HEK293 (cell line): ENCODE data around the gene GHITM.

Experiments
- CTCF ChIP-seq: fragments of 450-650 bp; formaldehyde crosslinking; IDR thresholded peaks from 2 replicates; pipeline ENCODE4 v1.5.1; 2016; ENCODE audit warnings: missing biosample characterization, missing genetic modification characterization
- PBX3 ChIP-seq: sonication (generic); formaldehyde crosslinking; IDR thresholded peaks from 2 replicates; pipeline ENCODE4 v1.8.1; 2022; ENCODE audit warnings: mild to moderate bottlenecking, moderate library complexity, missing genetic modification reagents
- ZBTB26 ChIP-seq: fragments of 450-650 bp; formaldehyde crosslinking; optimal IDR thresholded peaks from 2 replicates; pipeline ENCODE3; 2016; ENCODE audit warnings: missing biosample characterization, mild to moderate bottlenecking, missing genetic modification characterization
- ZFP69B ChIP-seq: fragments of 450-650 bp; formaldehyde crosslinking; IDR thresholded peaks from 2 replicates; pipeline ENCODE4 v1.5.1; 2016; ENCODE audit warnings: missing biosample characterization, missing genetic modification characterization
- ZNF18 ChIP-seq: fragments of 450-650 bp; formaldehyde crosslinking; IDR thresholded peaks from 2 replicates; pipeline ENCODE4 v1.5.1; 2016; ENCODE audit warnings: missing biosample characterization, missing genetic modification characterization
- ZNF274 ChIP-seq, 2 experiments: fragments of 200-500 bp in 1 of 2; fragments of 450-650 bp in 1 of 2; sonication (Bioruptor generic) in 1 of 2; formaldehyde crosslinking in 1 of 2; IDR thresholded peaks; 2 replicates each; pipeline versions ENCODE4 v1.5.1 to v1.6.1; 2014 to 2016; ENCODE audit warnings: borderline replicate concordance in 1 of 2, inconsistent platforms in 1 of 2, low read length in 1 of 2, missing biosample characterization in 1 of 2, missing genetic modification characterization in 1 of 2
- ZNF398 ChIP-seq: fragments of 450-650 bp; formaldehyde crosslinking; IDR thresholded peaks from 2 replicates; pipeline ENCODE4 v1.5.1; 2017; ENCODE audit warnings: missing biosample characterization, missing genetic modification characterization
- ZNF571 ChIP-seq: fragments of 450-650 bp; formaldehyde crosslinking; IDR thresholded peaks from 2 replicates; pipeline ENCODE4 v1.5.0; 2017; ENCODE audit warnings: missing biosample characterization, missing genetic modification characterization
- ZNF660 ChIP-seq: fragments of 450-650 bp; IDR thresholded peaks from 2 replicates; pipeline ENCODE4 v1.5.1; 2018; ENCODE audit warnings: missing biosample characterization, mild to moderate bottlenecking, missing genetic modification characterization
- ZNF707 ChIP-seq: fragments of 450-650 bp; formaldehyde crosslinking; IDR thresholded peaks from 2 replicates; pipeline ENCODE4 v1.5.1; 2016; ENCODE audit warnings: missing biosample characterization, missing genetic modification characterization
- TF ChIP-seq, protein P1 (sequence below): fragments of 450-650 bp; formaldehyde crosslinking; IDR thresholded peaks from 2 replicates; pipeline ENCODE4 v1.5.1; 2016; ENCODE audit warnings: missing biosample characterization, missing genetic modification characterization
- TF ChIP-seq, protein P2 (sequence below): fragments of 450-650 bp; formaldehyde crosslinking; IDR thresholded peaks from 2 replicates; pipeline ENCODE4 v1.5.1; 2016; ENCODE audit warnings: missing biosample characterization, missing genetic modification characterization
- TF ChIP-seq, protein P3 (sequence below): fragments of 450-650 bp; formaldehyde crosslinking; IDR thresholded peaks from 2 replicates; pipeline ENCODE4; 2016; ENCODE audit warnings: missing biosample characterization, missing genetic modification characterization

DNA sequence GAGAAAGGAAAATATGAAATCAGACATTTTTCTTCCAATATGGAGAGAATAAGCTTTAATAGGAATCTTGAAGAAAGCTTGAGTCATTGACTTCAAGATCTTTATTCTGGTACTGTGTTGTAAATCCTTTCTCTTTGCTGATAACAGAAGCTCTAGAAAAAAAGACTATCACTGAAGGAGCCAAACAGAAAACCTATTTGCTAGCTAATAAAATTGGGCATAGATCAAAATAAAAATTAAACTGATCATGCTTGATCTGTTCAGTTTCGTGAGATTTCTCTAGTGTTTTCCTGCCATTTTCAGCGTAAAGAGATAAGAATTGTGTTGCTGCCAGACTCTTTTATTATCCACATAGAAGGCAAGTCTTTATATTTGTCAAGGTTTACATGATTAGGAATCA lies 1.5 kb upstream of the GHITM start:
- TF ChIP-seq, protein P1, sequence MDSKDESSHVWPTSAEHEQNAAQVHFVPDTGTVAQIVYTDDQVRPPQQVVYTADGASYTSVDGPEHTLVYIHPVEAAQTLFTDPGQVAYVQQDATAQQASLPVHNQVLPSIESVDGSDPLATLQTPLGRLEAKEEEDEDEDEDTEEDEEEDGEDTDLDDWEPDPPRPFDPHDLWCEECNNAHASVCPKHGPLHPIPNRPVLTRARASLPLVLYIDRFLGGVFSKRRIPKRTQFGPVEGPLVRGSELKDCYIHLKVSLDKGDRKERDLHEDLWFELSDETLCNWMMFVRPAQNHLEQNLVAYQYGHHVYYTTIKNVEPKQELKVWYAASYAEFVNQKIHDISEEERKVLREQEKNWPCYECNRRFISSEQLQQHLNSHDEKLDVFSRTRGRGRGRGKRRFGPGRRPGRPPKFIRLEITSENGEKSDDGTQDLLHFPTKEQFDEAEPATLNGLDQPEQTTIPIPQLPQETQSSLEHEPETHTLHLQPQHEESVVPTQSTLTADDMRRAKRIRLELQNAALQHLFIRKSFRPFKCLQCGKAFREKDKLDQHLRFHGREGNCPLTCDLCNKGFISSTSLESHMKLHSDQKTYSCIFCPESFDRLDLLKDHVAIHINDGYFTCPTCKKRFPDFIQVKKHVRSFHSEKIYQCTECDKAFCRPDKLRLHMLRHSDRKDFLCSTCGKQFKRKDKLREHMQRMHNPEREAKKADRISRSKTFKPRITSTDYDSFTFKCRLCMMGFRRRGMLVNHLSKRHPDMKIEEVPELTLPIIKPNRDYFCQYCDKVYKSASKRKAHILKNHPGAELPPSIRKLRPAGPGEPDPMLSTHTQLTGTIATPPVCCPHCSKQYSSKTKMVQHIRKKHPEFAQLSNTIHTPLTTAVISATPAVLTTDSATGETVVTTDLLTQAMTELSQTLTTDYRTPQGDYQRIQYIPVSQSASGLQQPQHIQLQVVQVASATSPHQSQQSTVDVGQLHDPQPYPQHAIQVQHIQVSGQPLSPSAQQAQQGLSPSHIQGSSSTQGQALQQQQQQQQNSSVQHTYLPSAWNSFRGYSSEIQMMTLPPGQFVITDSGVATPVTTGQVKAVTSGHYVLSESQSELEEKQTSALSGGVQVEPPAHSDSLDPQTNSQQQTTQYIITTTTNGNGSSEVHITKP = no peak
- TF ChIP-seq ZNF18 (tag by site-specific recombination) = no peak
- no peak for TF ChIP-seq ZFP69B
- TF ChIP-seq, protein P2, sequence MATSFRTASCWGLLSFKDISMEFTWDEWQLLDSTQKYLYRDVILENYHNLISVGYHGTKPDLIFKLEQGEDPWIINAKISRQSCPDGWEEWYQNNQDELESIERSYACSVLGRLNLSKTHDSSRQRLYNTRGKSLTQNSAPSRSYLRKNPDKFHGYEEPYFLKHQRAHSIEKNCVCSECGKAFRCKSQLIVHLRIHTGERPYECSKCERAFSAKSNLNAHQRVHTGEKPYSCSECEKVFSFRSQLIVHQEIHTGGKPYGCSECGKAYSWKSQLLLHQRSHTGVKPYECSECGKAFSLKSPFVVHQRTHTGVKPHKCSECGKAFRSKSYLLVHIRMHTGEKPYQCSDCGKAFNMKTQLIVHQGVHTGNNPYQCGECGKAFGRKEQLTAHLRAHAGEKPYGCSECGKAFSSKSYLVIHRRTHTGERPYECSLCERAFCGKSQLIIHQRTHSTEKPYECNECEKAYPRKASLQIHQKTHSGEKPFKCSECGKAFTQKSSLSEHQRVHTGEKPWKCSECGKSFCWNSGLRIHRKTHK (tag by site-specific recombination) = no peak
- TF ChIP-seq ZNF398 (tag by site-specific recombination) = no peak
- no peak for TF ChIP-seq ZBTB26 (tag by site-specific recombination)
- TF ChIP-seq ZNF274 (IDR thresholded peaks at IDR 0.05; ENCODE audit: low read length) = no peak
- TF ChIP-seq ZNF274 (tag by site-specific recombination; IDR thresholded peaks at IDR 0.05; ENCODE audit: borderline replicate concordance) = no peak
- TF ChIP-seq, protein P3, sequence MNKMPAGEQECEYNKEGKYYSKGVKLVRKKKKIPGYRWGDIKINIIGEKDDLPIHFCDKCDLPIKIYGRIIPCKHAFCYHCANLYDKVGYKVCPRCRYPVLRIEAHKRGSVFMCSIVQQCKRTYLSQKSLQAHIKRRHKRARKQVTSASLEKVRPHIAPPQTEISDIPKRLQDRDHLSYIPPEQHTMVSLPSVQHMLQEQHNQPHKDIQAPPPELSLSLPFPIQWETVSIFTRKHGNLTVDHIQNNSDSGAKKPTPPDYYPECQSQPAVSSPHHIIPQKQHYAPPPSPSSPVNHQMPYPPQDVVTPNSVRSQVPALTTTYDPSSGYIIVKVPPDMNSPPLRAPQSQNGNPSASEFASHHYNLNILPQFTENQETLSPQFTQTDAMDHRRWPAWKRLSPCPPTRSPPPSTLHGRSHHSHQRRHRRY = no peak
- TF ChIP-seq ZNF707 (tag by site-specific recombination) = no peak
- TF ChIP-seq CTCF (tag by site-specific recombination) = no peak
- TF ChIP-seq PBX3 (CRISPR knock-in tag) = no peak
- no peak for TF ChIP-seq ZNF660 (tag by site-specific recombination)
- no peak for TF ChIP-seq ZNF571 (tag by site-specific recombination)
